ENCODE results near the gene IFNGR1.

GRCh38 chr6:137203256-137203655 is 15.9 kb downstream of the IFNGR1 start:
- TF ChIP-seq SIN3A (IDR thresholded peaks at IDR 0.05; ENCODE audit: borderline replicate concordance, insufficient read depth, low read length), result no peak
- no peak for TF ChIP-seq POLR2AphosphoS5 (IDR thresholded peaks at IDR 0.05; ENCODE audit: low read depth, low read length)

Measured in PFSK-1 (cell line).